NB4 (cell line): Measurements from ENCODE around the gene TECTA.

Experiments
- CTCF ChIP-seq: IDR thresholded peaks from one replicate; pipeline ENCODE4 v1.5.1; 2012; ENCODE audit warnings: low read depth, low read length
- POLR2A ChIP-seq: IDR thresholded peaks from 2 replicates; pipeline ENCODE4 v1.6.1; 2011; ENCODE audit warnings: mild to moderate bottlenecking; ENCODE audit not compliant: insufficient read length; ENCODE audit errors: extremely low read depth

GRCh38 chr11:121225382-121225781 is 124.3 kb downstream of the TECTA start:
- TF ChIP-seq CTCF (no peak), POLR2A (no peak)
